HK-2 (cell line): Measurements from ENCODE around the gene RFX1.
"Not testable (repeated sequence)": the region's sequence is repeated elsewhere in the genome, so short reads cannot be mapped to it uniquely, and the experiment has no call there.

Experiments used
- DNase-seq: peaks from one replicate; pipeline ENCODE4 v3.0.0-alpha.2; 2018; ENCODE audit not compliant: unreplicated experiment

Gene RFX1

DNA sequence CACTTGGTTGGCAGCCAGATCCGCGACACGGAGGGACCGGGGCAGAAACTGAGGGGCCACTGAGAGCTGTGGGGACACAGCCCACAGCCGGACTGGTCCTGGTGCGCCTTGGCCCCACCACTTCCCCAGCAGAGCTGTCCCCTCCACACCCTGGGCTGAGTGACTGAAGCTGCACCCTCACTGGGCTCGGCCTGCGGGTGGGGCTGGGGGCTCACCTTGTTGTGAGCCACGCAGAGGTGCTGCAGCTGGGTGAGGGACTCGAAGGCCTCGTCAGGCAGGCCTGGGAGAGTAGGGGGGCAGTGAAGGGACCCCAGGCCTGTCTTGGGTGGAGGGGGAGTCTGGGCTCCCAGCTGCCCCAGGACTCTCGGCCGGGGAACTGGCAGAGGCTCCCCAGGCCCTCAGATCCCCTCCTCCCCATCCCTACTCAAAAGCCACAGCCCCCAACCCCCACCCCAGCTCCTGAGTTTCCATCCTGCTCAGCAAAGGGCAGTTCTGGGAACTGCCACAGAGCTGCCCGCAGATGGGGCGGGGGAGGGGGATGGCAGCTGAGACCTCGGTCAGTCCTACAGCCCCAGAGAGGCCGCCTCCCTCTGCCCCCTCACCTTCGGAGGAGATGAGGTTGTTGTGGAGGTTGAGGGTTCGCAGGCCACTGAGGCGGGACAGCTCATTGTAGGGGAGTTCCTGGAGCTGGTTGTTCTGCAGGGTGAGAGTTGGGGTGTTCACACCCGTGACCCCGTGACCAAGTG lies 70.2 kb downstream of the RFX1 start:
- no peak for DNase-seq

DNA sequence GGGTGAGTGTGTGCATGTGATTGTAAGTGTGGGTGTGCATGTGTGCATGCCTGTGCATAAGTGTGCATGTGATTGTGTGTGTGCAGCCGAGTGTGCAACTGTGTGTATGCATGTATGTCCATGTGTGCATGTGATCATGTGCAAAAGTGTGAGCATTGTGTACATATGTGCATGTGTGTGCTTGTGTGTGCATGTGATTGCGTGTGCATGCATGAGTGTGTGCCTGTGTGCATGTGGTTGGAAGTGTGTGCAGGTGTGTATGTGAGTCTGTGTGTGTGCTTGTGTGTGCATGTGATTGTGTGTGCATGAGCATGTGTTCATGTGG lies 71.4 kb downstream of the RFX1 start:
- DNase-seq, result no peak

DNA sequence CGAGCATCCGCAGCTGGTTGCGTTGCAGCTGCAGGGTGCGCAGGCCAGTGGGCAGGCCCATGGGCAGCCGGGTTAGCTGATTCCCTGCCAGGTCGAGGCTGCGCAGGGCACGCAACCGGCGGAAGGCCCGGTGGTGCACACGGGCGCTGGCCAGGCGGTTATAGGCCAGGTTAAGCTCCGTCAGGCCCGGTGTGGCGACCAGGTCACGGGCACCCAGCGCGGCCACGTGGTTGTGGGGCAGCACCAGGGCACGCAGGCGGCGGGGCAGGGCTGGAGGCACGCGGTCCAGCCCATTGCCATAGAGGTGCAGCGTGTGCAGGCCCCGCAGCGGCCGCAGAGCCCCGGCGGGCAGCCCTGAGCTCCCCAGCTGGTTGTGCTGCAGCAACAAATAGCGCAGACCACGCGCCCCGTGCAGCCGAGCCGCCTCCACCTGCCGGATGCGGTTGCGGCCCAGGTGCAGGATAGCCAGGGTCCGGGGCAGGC lies 73.2 kb downstream of the RFX1 start:
- DNase-seq, result no peak

DNA sequence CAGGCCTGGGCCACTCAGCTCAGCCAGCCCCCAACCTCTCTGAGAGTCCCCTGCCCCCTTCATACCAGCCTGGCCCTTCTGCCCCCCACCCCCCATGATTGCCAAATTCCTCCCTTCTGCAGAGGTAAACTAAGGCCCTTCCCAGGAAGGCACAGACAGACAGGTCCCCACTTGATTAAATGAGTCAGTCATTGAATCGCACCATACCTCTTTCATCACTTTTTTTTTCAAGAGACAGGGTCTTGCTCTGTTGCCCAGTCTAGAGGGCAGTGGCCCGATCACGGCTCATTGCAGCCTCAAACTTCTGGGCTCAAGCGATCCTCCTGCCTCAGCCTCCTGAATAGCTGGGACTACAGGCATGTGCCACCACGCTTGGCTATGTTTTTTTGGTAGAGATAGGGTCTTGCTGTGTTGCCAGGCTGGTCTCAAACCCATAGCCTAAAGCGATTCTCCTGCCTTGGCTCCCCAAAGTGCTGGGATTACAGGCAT lies 73.9 kb downstream of the RFX1 start:
- no peak for DNase-seq

DNA sequence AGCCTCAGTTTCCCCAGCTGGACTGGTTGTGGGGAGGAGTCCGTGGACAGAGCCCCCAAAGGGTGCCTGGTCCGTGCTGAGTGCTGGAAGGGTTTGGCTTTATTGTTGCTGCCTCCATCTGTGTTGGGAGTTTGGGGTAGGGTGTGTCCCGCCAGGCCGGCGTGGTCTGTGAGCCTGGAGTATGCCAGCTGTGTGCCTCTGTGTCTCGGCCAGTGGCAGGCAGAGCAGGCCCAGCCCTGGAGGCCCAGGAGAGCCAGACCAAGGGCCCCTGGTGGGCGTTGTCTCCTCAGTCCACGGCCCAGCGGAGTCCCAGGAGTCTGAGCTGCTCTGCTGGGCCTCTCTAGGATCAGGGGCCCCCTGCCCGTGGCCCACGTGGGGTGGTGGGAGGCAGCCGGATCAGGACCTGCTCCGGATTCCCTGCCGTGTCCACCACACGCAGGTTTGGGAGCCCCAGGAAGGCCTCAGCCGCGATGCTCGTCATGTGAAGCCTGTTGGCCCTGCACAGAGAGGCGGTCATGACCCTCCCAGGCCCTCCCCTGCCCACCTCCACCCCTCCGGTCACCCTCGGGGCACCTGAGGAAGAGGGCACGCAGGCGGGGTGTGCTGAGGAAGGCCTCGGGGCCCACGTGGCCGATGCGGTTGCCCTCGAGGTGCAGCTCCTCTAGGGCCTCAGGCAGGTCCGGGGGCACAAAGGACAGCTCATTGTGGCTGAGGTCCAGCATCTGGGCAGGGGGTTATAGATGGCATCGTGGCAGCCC lies 74.5 kb downstream of the RFX1 start:
- DNase-seq, result no peak

DNA sequence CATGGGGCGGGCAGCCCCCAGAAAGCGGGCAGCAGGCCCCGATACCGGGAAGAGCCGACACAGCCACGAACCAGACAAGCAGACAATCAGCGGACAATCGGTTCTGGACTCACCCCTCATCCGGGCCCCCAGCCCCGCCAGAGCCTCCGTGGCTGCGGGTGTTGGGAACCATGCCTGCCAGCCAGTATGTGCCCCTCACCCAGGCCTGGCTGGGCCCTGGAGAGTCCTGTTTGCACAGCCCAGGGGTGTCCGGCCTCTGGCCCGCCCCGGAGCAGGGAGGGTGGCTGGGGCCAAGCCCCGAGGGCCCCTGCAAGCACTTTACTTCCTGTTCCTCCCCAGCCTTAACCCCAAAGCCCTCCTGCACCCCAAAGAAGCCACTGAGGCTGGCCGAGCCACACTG lies 75.7 kb downstream of the RFX1 start:
- DNase-seq, result no peak

DNA sequence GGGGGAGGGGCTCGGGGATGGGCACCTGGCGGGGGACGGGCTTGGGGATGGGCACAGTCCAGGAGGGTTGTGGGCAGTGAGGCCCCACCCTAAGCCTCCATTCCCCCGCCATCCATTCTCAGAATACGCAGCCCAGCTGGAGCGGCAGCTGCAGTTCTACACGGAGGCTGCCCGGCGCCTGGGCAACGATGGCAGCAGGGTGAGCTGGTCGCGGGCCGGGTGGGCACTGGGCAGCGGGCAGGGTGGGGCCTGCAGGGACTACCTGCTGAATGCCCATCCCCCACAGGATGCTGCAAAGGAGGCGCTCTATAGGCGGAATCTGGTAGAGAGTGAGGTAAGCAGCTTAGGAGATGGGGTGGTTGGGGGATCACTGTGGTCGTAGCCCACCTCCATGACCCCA lies 76.2 kb downstream of the RFX1 start:
- DNase-seq, result no peak

DNA sequence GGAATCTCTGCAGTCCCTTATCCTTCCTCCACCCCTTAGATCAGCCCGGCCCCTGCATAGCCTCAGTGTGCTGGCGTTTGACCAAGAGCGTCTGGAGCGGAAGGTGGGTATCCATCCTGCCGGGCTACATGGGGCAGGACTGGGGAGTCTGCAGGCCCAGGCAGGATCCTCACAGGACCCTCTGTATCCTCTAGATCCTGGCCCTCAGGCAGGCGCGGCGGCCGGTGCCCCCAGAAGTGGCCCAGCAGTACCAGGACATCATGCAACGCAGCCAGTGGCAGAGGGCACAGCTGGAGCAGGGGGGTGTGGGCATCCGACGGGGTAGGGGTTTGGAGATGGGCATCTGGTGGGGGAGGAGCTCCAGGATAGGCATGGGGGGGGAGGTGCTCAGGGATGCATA lies 76.8 kb downstream of the RFX1 start:
- no peak for DNase-seq

DNA sequence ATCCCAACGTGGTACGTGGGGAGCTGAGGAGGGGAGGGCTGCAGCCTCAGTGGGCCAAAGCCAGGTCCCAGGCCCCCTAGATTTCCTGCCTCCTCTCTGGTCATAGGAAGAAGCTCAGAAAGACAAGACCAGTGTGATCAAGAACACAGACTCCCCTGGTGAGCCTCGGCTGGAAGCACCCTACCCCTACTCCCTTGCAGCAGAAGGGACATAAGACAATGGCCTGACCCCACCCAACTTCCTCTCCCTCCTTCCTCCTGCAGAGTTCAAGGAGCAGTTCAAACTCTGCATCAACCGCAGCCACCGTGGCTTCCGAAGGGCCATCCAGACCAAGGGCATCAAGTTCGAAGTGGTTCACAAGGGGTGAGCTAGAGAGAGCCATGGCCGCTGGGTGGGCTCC lies 79.4 kb downstream of the RFX1 start:
- no peak for DNase-seq

DNA sequence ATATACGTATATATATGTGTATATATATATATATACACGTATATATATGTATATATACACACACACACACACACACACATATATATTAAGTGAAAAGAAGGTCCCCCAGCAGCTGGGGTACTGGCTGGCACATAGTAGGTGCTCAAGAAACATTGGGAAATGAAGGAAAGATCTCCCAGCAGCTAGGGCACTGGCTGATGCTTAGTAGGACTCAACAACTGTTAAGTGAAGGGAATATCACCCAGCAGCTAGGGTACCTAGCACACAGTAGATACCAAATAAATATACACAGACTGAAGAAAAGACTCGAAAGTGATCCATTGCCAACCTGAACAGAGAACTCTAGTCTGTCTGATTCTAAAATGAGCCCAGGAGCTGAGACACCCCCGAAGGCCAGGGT lies 80.1 kb downstream of the RFX1 start:
- DNase-seq, result no peak

DNA sequence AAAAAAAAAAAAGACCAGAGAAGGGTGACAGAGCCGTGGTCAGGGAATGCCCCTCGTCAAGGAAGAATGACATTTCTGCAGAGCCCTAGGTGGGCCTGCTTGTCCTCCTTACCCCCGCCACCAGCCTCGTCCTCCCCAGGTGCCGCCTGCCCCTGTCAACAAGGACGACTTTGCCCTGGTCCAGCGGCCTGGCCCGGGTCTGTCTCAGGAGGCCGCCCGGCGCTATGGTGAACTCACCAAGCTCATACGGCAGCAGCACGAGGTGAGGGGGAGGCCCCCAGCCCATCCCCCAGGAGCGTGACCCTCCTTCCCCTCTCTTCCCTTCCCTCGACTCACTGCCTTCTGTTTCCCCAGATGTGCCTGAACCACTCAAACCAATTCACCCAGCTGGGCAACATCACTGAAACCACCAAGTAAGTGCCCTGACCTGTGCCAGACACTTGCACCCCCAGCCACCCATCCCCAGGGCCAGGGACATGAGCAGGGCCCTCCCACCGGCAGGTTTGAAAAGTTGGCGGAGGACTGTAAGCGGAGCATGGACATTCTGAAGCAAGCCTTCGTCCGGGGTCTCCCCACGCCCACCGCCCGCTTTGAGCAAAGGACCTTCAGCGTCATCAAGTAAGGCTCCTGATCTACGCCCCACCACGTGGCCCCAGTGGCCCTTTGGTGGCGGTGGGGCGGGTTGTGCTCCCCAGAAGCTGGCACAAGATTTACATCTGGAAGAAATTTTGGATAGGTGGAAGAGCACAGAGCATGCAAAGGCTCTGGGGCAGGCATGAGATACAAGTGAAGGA lies 82.7 kb downstream of the RFX1 start:
- no peak for DNase-seq

DNA sequence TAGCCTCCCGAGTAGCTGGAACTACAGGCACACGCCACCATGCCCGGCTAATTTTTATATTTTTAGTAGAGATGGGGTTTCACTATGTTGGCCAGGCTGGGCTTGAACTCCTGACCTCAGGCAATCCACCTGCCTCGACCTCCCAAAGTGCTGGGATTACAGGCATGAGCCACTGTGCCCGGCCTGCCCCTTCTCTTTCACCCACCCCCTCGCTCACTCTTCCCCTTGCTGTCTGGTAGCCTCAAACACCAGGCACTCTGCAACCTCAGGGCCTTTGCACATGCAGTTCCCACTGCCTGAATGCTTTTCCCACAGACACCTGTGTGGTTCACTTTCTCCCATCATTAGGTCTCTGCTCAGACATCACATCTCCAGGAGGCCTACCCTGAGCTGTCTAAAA lies 84.0 kb downstream of the RFX1 start:
- DNase-seq, result not testable (repeated sequence)

DNA sequence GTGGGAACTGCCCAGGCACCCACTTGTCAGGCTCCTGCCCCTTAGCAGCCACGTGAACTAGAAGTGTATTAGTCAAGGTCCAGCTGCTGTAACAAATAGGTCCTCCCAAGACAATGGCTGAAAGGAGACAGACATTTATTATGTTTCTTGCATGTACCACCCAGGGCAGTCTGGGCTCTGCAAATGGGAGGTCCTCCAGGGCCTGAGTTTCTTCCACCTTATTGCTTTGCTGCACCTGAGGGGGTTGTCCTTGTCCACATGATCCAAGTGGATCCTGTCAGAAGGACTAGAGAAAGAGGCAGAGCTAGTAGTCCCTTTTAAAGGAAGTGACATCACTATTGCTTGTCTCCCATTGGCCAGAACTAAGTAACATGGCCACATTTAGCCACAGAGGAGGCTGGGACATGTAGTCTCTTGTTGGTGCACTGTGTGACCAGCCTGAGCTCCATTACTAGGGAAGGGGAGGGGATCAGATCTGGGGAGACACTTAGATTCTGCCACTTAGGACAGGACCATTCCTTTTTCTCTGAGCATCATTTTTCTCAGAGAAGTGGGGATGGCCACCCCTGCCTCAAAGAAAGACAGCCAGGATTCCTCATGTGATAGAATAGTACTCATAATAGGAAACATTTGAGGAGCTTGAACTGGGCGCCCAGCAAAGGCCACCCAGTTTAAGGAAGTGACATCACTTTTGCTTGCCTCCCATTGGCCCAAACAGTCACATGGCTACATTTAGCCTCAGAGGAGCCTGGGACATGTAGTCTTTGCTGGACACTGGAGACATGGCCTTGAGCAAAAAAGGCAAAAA lies 85.0 kb downstream of the RFX1 start:
- DNase-seq, result no peak

DNA sequence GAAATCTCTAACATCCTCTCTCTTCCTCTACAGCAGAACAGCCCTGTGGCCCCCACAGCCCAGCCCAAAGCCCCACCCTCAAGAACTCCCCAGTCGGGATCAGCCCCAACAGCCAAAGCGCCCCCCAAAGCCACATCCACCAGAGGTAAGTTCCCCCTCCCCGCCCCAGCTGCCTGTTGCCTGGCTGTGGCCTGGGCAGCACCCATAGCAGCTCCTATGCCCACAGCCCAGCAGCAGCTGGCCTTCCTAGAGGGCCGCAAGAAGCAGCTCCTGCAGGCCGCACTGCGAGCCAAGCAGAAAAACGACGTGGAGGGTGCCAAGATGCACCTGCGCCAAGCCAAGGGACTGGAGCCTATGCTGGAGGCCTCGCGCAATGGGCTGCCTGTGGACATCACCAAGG lies 85.6 kb downstream of the RFX1 start:
- DNase-seq, result no peak

DNA sequence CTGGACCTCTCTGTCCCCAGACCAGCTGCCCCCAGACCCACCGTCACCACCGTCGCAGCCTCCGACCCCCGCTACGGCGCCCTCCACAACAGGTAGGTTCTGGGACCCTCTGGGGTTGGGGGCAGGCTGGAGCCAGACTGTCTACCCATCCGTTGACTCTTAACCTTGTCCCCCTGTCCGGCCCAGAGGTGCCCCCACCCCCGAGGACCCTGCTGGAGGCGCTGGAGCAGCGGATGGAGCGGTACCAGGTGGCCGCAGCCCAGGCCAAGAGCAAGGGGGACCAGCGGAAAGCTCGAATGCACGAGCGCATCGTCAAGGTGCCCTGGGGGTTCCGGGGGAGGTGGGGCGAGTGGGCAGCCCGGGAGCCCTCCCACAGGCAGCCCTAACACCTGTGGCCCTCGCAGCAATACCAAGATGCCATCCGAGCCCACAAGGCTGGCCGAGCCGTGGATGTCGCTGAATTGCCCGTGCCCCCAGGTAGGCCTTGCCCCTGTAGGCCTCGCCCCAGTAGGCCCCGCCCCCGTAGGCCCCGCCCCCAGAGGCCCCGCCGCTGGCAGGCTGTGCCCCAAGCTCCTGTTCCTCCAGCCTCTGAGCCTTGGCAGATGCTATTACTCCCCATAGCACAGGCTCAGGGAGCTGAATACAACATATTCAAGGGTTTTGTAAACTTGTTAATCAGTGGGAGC lies 87.3 kb downstream of the RFX1 start:
- DNase-seq, result no peak

DNA sequence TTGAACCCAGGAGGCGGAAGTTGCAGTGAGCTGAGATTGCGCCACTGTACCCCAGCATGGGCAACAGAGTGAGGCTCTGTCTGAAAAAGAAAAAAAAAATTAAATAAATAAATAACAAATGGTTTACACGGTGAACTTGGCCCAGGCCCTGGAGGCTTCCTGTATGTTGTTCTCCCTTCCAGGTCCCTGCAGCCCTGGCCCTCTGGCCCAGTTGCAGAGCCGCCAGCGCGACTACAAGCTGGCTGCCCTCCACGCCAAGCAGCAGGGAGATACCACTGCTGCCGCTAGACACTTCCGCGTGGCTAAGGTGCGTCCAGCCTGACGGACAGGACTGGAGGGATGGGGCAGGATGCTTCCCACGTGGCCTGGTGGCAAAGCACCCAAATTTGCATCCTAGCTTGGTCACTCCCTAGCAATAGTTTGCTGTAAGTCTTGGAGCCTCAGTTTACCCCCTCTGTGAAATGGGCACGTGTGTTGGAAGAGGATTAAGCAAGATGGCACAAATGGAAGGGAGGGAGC lies 88.2 kb downstream of the RFX1 start:
- DNase-seq, result no peak

DNA sequence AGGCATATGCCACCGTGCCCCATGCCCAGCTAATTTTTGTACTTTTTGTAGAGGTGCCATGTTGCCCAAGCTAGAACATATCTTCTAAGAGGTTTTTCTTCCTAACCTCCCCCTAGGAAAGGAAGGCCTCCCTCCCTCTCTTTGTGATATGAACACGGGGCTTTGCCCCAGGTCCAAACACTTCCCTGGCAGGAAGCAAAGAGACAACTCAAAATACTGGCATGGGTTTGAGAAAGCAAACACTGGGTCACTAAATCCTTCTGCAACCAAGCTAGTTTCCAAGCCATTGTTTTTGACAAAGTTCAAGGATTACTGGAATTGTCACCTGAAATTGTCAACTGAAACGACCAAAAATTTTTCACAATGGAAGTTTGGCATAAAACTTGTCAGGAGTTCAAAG lies 91.3 kb downstream of the RFX1 start:
- no peak for DNase-seq

DNA sequence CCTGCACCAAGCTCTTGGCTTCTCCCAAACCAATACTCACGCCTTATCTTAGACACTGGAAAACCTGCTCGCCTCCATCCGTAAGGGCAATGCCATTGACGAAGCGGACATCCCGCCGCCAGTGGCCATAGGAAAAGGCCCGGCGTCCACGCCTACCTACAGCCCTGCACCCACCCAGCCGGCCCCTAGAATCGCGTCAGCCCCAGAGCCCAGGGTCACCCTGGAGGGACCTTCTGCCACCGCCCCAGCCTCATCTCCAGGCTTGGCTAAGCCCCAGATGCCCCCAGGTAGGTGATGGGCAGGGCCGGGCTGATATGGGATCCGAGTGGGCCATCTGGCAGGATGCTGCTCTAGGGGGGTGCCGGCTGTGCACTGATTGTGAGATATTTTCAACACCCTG lies 92.8 kb downstream of the RFX1 start:
- no peak for DNase-seq
